Loucy (cell line): Measurements from ENCODE around the gene STXBP4.

ENCODE experiments used
- H2AFZ ChIP-seq: fragments of 200-600 bp; sonication (generic); 2 replicates; pipeline ENCODE4 v1.6.0; 2016; ENCODE audit warnings: antibody characterized with exemption, mild to moderate bottlenecking, low read length, moderate library complexity
- H3F3A ChIP-seq: fragments of 200-600 bp; 2 replicates; pipeline ENCODE4 v1.6.0; 2016; ENCODE audit warnings: antibody characterized with exemption, low read depth, mild to moderate bottlenecking
- H3K27me3 ChIP-seq: fragments of 200-600 bp; sonication (generic); 2 replicates; pipeline ENCODE4 v1.6.1; 2014; ENCODE audit warnings: low read length, mild to moderate bottlenecking; ENCODE audit not compliant: insufficient read depth, poor library complexity, severe bottlenecking
- H3K36me3 ChIP-seq: fragments of 200-600 bp; sonication (generic); 2 replicates; pipeline ENCODE4 v1.6.1; 2016; ENCODE audit warnings: low read length; ENCODE audit not compliant: insufficient read depth
- H3K4me1 ChIP-seq: fragments of 200-600 bp; sonication (generic); 2 replicates; pipeline ENCODE4 v1.5.1; 2014; ENCODE audit warnings: low read length, mild to moderate bottlenecking; ENCODE audit not compliant: insufficient read depth, poor library complexity, severe bottlenecking
- H3K4me2 ChIP-seq: fragments of 200-600 bp; sonication (generic); 2 replicates; pipeline ENCODE4 v1.6.0; 2014; ENCODE audit warnings: antibody characterized with exemption, low read length, low read depth, mild to moderate bottlenecking; ENCODE audit not compliant: poor library complexity, severe bottlenecking
- H3K4me3 ChIP-seq: fragments of 200-600 bp; sonication (generic); 2 replicates; pipeline ENCODE4 v1.5.1; 2014; ENCODE audit warnings: low read length, mild to moderate bottlenecking, mixed read lengths; ENCODE audit not compliant: poor library complexity, severe bottlenecking
- H3K79me2 ChIP-seq: fragments of 200-600 bp; sonication (generic); 2 replicates; pipeline ENCODE4 v1.6.1; 2014; ENCODE audit warnings: low read length; ENCODE audit not compliant: insufficient read depth
- H3K9ac ChIP-seq: fragments of 200-600 bp; sonication (generic); 2 replicates; pipeline ENCODE4 v1.6.0; 2014; ENCODE audit warnings: mild to moderate bottlenecking, low read depth, low read length, moderate library complexity; ENCODE audit not compliant: poor library complexity, severe bottlenecking
- H3K9me2 ChIP-seq: fragments of 200-600 bp; sonication (generic); replicated peaks from 2 replicates; pipeline ENCODE4 v1.6.1; 2016; ENCODE audit warnings: low read depth, low read length, mixed read lengths
- H3K9me3 ChIP-seq: fragments of 200-600 bp; sonication (generic); 2 replicates; pipeline ENCODE4 v1.6.1; 2014; ENCODE audit warnings: mild to moderate bottlenecking, antibody characterized with exemption, low read length, low read depth; ENCODE audit not compliant: insufficient read depth
- H4K20me1 ChIP-seq: fragments of 200-600 bp; sonication (generic); 2 replicates; pipeline ENCODE4 v1.6.0; 2014; ENCODE audit warnings: antibody characterized with exemption, low read length, mild to moderate bottlenecking; ENCODE audit not compliant: insufficient read depth, poor library complexity, severe bottlenecking
- EZH2phosphoT487 ChIP-seq: fragments of 200-600 bp; IDR thresholded peaks from 2 replicates; pipeline ENCODE4 v1.6.1; 2018; ENCODE audit warnings: antibody characterized with exemption, mild to moderate bottlenecking, moderate library complexity, borderline replicate concordance
- TF ChIP-seq, protein P1 (sequence below): fragments of 200-600 bp; sonication (generic); conservative IDR thresholded peaks from 2 replicates; pipeline ENCODE4 v1.5.1; 2014; ENCODE audit warnings: mild to moderate bottlenecking, antibody characterized with exemption, low read length

Gene STXBP4

DNA sequence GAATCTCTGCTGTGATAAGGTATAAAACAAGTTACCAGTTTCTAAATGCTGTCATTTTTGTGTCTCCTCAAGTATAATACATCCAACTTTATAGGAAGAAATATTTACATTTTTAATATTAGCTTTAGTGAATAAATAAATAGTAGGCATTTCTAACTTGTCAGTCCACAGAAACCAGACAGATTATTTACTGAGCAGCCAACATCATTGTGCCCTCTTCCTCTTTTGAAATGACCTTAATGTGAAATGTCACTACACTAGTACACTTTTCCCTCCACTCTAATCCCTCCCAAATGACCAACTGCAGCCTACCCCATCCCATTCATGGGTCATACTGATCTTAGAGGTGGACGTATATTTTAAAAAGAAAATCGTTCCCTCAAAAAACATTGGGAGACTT, 9.2 kb downstream of the STXBP4 start:
- Histone ChIP-seq H3K4me2 (no peak overlapping the region), H3K4me1 (peaks cover 19% of the 10 kb centered on the region), H3K9ac (no peak overlapping the region), H3K27me3 (no peaks in the 10 kb centered on the region), H3K9me3 (peaks cover 11% of the 10 kb centered on the region), H3K9me2 (no peaks in the 10 kb centered on the region), H3K4me3 (no peak overlapping the region), H3K79me2 (peaks cover 2% of the 10 kb centered on the region; the same call in 1 of the 2 replicates), H2AFZ (no peak overlapping the region), H4K20me1 (no peaks in the 10 kb centered on the region), H3K36me3 (0 out of 2 replicates have a peak, but pooled peaks cover 3% of the 10 kb centered on the region), H3F3A (no peaks in the 10 kb centered on the region)
- TF ChIP-seq, protein P1, sequence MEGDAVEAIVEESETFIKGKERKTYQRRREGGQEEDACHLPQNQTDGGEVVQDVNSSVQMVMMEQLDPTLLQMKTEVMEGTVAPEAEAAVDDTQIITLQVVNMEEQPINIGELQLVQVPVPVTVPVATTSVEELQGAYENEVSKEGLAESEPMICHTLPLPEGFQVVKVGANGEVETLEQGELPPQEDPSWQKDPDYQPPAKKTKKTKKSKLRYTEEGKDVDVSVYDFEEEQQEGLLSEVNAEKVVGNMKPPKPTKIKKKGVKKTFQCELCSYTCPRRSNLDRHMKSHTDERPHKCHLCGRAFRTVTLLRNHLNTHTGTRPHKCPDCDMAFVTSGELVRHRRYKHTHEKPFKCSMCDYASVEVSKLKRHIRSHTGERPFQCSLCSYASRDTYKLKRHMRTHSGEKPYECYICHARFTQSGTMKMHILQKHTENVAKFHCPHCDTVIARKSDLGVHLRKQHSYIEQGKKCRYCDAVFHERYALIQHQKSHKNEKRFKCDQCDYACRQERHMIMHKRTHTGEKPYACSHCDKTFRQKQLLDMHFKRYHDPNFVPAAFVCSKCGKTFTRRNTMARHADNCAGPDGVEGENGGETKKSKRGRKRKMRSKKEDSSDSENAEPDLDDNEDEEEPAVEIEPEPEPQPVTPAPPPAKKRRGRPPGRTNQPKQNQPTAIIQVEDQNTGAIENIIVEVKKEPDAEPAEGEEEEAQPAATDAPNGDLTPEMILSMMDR: no peak
- TF ChIP-seq EZH2phosphoT487: no peak

DNA sequence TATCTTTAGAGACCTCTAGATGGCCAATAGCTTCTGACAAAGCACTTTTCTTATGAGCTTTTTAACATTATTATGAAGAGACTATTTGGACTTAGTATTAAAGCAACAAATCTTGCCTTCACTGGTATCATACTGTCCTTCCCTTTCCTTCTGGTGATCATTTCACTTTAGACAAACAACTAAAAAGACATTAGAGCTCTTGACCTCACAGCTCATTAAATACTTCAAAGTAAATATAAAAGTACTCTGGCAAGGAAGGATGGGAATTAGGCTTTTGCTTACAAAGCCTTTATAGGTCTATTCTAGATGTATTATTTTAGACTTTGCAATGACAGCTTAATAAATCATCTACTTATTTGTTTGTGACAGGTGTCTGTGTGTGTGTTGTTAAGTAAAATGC, 11.1 kb downstream of the STXBP4 start:
- H3K9ac ChIP-seq: no peak overlapping the region
- H3K79me2 ChIP-seq: no peaks in the 10 kb centered on the region; the same call in 1 of the 2 replicates
- H3K9me2 ChIP-seq: no peaks in the 10 kb centered on the region
- TF ChIP-seq, protein P1: no peak
- TF ChIP-seq EZH2phosphoT487: no peak
- H3K4me1 ChIP-seq: peaks cover 13% of the 10 kb centered on the region
- H3K27me3 ChIP-seq: no peaks in the 10 kb centered on the region
- H2AFZ ChIP-seq: no peak overlapping the region
- H3F3A ChIP-seq: no peaks in the 10 kb centered on the region
- H3K9me3 ChIP-seq: peaks cover 11% of the 10 kb centered on the region
- 0 out of 2 replicates have a peak, but pooled peaks cover 3% of the 10 kb centered on the region for H3K36me3 ChIP-seq
- no peaks in the 10 kb centered on the region for H4K20me1 ChIP-seq
- no peak overlapping the region for H3K4me2 ChIP-seq
- H3K4me3 ChIP-seq: no peak overlapping the region

DNA sequence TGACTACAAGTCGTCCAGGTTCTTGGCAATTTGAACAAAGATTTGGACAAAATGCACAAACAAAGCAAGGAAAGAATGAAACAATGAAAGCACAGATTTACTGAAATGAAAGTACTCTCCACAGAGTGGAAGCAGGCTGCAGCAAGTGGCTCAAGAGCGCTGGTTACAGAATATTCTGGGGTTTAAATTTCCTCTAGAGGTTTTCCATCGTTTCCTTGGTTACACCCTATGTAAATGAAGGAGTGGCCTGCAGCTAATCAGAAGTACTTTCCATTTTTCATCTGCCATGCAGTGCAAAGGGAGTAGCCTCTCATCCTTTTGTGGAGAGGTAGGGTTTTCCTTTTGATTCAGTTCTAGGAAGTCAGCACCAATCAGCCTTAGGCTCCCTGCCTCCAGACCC, 11.8 kb downstream of the STXBP4 start:
- Histone ChIP-seq H3K9ac (no peak overlapping the region), H3K9me2 (no peaks in the 10 kb centered on the region), H3F3A (no peaks in the 10 kb centered on the region), H3K27me3 (no peaks in the 10 kb centered on the region), H3K36me3 (0 out of 2 replicates have a peak, but pooled peaks cover 3% of the 10 kb centered on the region), H3K4me1 (peaks cover 13% of the 10 kb centered on the region), H3K4me2 (no peak overlapping the region), H3K79me2 (no peaks in the 10 kb centered on the region; the same call in 1 of the 2 replicates), H3K9me3 (peaks cover 11% of the 10 kb centered on the region), H2AFZ (no peak overlapping the region), H4K20me1 (no peaks in the 10 kb centered on the region), H3K4me3 (no peak overlapping the region)
- TF ChIP-seq EZH2phosphoT487: no peak
- TF ChIP-seq, protein P1: no peak
